KBM-7 (cell line): Measurements from ENCODE around the gene NEXMIF.
"Not testable (repeated sequence)": the region's sequence is repeated elsewhere in the genome, so short reads cannot be mapped to it uniquely, and the experiment has no call there.

Source experiments
- DNase-seq: peaks from one replicate; pipeline ENCODE4 v3.0.0-alpha.2; 2015
- in situ Hi-C: fragments of 300-500 bp; cut with MboI; formaldehyde crosslinking; loops from 2 replicates; pipeline ENCODE4 v1.14.3; 2020; ENCODE audit warnings: low sequenced_read_pairs, low pct_unique_long_range_greater_than_20kb, mixed read lengths

Gene NEXMIF

GRCh38 chrX:74804574-74804973, 120.7 kb downstream of the NEXMIF start:
- in situ Hi-C loops, result no loop called here
- no peak for DNase-seq

GRCh38 chrX:74800062-74800461, 125.2 kb downstream of the NEXMIF start:
- in situ Hi-C loops, result no loop called here
- no peak for DNase-seq

- in situ Hi-C loops, result no loop called here
- DNase-seq, result no peak
These were observed 127.8 kb downstream of the NEXMIF start for GRCh38 chrX:74797338-74797887.

- in situ Hi-C loops, result no loop called here
- DNase-seq, result peak; percentile 6
These were observed 136.6 kb downstream of the NEXMIF start for GRCh38 chrX:74788545-74789086.

- DNase-seq, result no peak
- in situ Hi-C loops, result no loop called here
These were observed 140.6 kb downstream of the NEXMIF start for GRCh38 chrX:74784629-74785028.

GRCh38 chrX:74781507-74782034, 143.7 kb downstream of the NEXMIF start:
- in situ Hi-C loops, result no loop called here
- DNase-seq, result no peak

GRCh38 chrX:74779175-74779574, 146.1 kb downstream of the NEXMIF start:
- no peak for DNase-seq
- in situ Hi-C loops, result no loop called here

GRCh38 chrX:74774988-74775387, 150.3 kb downstream of the NEXMIF start:
- in situ Hi-C loops, result no loop called here
- DNase-seq, result no peak

- DNase-seq, result no peak
- in situ Hi-C loops, result no loop called here
These were observed 188.8 kb downstream of the NEXMIF start for GRCh38 chrX:74736450-74736849.

- DNase-seq, result no peak
These were observed 220.0 kb downstream of the NEXMIF start for GRCh38 chrX:74705269-74705668.

GRCh38 chrX:74701343-74701742, 223.9 kb downstream of the NEXMIF start:
- in situ Hi-C loops, DNase-seq: not testable (repeated sequence)

More at GRCh38 chrX:74705269-74705668, 220.0 kb downstream of the NEXMIF start:
- in situ Hi-C loops, result no loop called here

- in situ Hi-C loops, result no loop called here
- DNase-seq, result no peak
These were observed 240.8 kb downstream of the NEXMIF start for GRCh38 chrX:74684466-74684865.
